HG03064 (cell line): ENCODE measurements around the gene SECISBP2L.

ENCODE experiments used
- ATAC-seq: cut with Tn5 transposase; IDR thresholded peaks from one replicate; pipeline ENCODE4 v1.9.1; 2021; ENCODE audit warnings: low read depth; ENCODE audit not compliant: unreplicated experiment

Gene SECISBP2L

GRCh38 chr15:48967336-48967735 is 78.9 kb downstream of the SECISBP2L start:
- no peak for ATAC-seq

- peak; percentile 52 for ATAC-seq
Observed at GRCh38 chr15:48966595-48967301, 79.5 kb downstream of the SECISBP2L start.

DNA sequence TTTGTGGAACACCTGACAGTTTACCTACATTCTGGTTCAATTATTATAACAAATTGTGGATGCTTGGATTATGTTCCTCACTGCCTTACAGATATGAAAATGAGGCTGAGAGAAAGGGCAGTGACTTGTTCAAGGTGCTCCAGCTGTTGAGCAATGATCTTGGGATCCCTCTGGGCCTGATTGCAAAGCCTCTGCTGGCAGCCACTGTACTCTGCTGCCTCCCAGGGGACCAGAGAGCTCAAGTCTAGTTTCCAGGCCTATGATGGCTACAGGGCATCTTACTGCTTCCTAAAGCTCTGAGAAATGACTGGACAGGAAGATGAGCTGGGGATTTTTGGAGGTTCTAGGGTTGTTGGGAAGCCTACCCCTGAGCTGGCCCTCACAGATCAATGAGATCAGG is 80.3 kb downstream of the SECISBP2L start:
- ATAC-seq: peak; percentile 84

GRCh38 chr15:48964898-48965297 is 81.3 kb downstream of the SECISBP2L start:
- ATAC-seq: no peak

- no peak for ATAC-seq
Observed at GRCh38 chr15:48963524-48964113, 82.6 kb downstream of the SECISBP2L start, which contains the start of gene SHC4. Gene SHC4, minus strand, starts transcription at chr15:48963919. Its CDS starts 904 bp downstream, at chr15:48963015.

DNA sequence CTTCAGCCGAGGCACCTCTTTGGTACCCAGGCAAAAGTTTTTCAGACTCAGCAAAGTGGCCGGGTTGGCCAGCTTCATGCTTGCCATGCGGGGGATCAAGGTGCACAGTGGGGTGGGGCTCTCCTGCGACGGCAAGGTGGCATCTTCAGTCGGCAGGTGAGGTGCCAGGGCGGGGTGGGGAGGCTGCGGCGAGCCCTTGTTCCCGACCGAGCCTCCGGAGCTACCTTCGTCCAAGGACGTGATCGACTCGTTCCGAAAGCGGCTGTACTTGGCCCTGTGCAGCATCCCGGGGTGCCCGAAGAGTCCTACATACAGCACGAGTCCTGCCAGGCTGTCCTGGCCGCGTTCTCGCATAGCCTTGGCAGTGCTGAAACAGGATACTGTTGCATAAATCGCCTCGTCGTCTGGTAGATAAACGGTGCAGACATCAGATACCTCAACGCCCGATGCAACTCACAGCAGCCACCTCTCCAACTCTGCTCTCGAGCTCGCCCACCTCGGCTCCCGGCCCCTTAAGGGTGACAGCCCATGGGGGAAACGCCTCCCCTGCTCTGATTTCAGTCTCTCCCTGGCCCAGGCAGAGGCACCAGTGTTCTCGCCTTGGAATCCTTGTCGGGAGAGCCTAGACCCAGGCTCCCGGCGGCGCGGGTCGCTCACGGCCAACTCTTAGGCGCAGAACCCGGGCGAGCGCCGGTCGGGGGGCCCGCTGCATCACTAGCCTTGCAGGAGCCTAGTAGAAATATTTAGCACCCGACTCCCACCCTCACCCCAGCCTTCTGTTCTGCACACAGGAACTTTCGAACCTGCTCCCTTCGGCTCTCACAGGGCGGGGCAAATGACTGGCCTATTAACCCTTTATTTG is 83.4 kb downstream of the SECISBP2L start:
- ATAC-seq: no peak

DNA sequence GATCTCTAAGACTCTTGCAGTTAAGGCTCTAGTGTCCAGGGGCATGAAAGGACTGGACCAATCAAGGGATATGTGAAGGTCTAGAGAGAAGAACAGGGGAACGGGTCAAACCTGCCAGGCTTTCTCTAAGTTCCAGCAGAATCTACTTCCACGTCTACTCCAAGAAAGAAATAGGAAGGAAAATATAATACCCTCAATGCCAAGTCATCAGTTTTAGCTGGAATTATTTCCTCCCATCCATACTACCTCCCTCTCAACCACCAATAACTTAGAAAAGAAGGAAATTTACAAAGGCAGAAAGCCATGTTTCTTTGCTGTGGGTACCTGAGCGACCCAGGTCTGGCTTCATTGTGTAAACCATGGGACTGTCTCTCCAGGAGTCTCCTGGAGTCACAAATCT is 90.3 kb downstream of the SECISBP2L start:
- no peak for ATAC-seq

DNA sequence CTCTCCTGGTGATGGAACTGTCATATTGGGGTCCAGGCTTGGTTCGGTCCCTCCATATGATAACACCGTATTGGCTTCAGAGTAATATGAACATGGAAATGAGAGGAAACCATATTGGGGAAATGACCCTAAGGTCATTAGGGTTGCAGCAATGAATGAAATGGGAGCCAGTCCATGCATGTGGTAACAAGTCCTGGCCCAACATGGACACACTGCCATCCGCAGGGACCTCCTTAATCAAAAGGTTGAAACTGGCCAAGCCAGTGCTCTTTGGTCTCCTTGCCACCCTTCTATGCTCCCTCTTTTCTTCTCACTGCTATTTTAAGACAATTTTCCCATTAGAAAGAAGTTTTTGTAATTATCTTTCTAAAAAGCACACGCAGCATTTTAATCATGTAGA is 90.9 kb downstream of the SECISBP2L start:
- ATAC-seq: no peak

GRCh38 chr15:48954538-48954937 is 91.7 kb downstream of the SECISBP2L start:
- no peak for ATAC-seq

GRCh38 chr15:48946840-48947187 is 99.4 kb downstream of the SECISBP2L start:
- ATAC-seq: no peak

DNA sequence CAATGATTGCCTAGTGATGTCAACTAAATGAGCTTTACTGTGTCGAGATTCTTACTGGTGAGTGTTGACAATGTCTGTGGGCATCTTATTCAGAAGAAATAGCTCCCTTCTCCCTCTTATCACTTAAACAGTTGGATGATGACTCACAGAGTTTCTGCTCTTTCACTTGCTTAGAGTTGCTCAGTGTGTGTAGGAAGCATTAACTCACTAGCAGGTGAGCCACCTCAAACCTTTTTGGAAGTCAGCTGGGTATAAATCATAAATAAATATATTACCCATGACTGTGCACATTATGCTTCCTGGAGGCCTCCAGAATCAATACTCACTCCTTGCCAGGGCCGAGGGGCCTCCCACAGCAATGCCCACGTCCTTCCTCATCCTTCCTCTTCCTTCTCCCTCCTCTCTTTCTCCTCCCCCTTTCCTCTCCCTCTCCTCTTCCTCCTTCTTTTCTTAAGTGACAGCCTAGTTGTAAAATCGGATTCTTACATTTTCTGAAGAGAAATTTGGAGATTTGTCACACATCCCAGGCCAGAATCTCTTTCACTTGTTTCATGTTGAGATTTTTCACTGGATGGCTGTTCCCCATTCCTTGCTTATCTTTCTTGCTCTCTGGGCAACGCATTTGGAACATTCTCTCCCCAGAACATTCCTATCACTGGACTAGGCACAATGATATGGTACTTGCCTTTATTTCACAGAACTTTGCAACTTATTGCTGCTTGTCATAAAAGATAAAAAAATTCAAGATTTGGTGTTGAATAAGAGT is 100.0 kb downstream of the SECISBP2L start:
- no peak for ATAC-seq

DNA sequence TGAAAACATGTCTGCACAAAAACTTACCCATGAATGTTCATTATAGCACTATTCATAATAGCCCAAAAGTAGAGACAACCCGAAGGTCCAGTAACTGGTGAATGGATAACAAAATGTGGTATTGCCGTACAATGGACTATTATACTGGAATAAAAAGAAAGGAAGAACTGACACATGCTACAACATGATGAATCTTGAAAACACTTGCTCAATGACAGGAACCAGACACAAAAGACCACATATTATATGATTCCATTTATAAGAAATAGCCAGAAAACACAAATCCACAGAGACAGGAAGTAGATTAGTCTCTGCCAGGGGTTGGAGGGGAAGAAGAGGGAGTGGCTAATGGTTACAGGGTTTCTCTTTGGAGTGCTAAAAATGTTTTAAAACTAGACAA is 100.9 kb downstream of the SECISBP2L start:
- ATAC-seq: no peak

GRCh38 chr15:48941904-48942303 is 104.3 kb downstream of the SECISBP2L start:
- no peak for ATAC-seq

DNA sequence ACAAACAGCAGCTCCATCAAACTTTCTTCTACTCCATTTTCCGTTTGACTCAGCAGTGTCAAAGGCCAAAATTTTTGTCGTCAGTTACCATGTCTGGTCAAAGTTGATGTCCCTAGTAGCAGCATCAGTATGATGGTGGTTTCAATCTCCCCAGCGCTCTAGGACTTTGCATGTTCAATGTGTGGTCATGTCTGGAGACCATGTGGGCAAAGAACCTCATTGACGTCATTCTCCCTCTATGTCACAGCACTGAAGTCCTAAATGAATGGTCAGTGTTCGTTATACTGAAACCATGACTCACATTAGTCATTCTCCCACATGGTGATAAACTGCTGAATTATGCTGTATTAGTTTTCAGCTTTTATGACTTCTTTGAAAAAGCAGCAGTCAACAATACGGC is 105.7 kb downstream of the SECISBP2L start:
- ATAC-seq: no peak

- no peak for ATAC-seq
Observed at GRCh38 chr15:48939648-48940047, 106.6 kb downstream of the SECISBP2L start.
